HepG2 (cell line): ENCODE results near the gene KRT71. TPM values are rescaled to one million over a fixed set of nuclear protein-coding genes. Genes with fewer than 3 reads are reported as not detected.

Experiments used
- ATAC-seq: fragments of 200-7000 bp; cut with Tn5 transposase; 3 replicates; pipeline ENCODE4 v1.9.1; 2020; ENCODE audit warnings: mild to moderate bottlenecking, moderate library complexity
- BruUV-seq: library from RNA; stranded (reverse); fragments of 400-500 nt; replicated peaks from 2 replicates; lab custom pipeline; 2021; lab: Mats Ljungman, UMichigan
- CTCF ChIA-PET: fragments of 300-600 bp; formaldehyde crosslinking; extraction: SDS; loops from one replicate; lab custom pipeline; 2021; ENCODE audit warnings: low total read pairs, inconsistent platforms, low intra/inter-chr PET ratio; lab: Yijun Ruan, JAX
- POLR2A ChIA-PET: fragments of 350-600 bp; sonication (Branson Sonifier 250); formaldehyde crosslinking; loops from one replicate; lab custom pipeline; 2020; ENCODE audit warnings: antibody characterized with exemption, inconsistent platforms; lab: Yijun Ruan, JAX
- DNase-seq: peaks from one replicate; pipeline ENCODE4 v3.0.0-alpha.2; 2015; ENCODE audit warnings: low spot score
- FAIRE-seq: peaks from 3 replicates; lab custom pipeline; 2011; peaks lifted over from hg19 to GRCh38; lab: Jason Lieb, UNC
- H2AFZ ChIP-seq: one replicate; pipeline ENCODE4 v1.6.1; 2011; ENCODE audit warnings: low read length, inconsistent platforms
- H3K27ac ChIP-seq: fragments of 300-600 bp; 3 replicates; pipeline ENCODE4 v1.8.0; 2011; ENCODE audit warnings: mixed run types, mild to moderate bottlenecking, mixed read lengths, low read length, inconsistent platforms; ENCODE audit not compliant: insufficient read depth; ENCODE audit errors: extremely low read length
- H3K27me3 ChIP-seq, 2 experiments: fragments of 200-600 bp in 1 of 2; 2 replicates in 1 of 2; 3 replicates in 1 of 2; pipeline versions ENCODE4 v1.6.0 to v1.8.0; 2011; ENCODE audit warnings: low read length in 2 of 2, mild to moderate bottlenecking in 2 of 2, moderate library complexity in 2 of 2, inconsistent platforms in 1 of 2; ENCODE audit not compliant: insufficient read depth in 2 of 2, control insufficient read depth in 1 of 2
- H3K36me3 ChIP-seq, 2 experiments: fragments of 200-600 bp in 1 of 2; replicated peaks in 1 of 2; 2 replicates in 1 of 2; 3 replicates in 1 of 2; pipeline versions ENCODE4 v1.5.1 to v1.8.0; 2011; ENCODE audit warnings: low read length in 2 of 2, inconsistent platforms in 1 of 2; ENCODE audit not compliant: insufficient read depth in 2 of 2, control insufficient read depth in 1 of 2
- H3K4me1 ChIP-seq: 2 replicates; pipeline ENCODE4 v1.5.1; 2012; ENCODE audit warnings: low read length, inconsistent platforms; ENCODE audit not compliant: insufficient read depth
- H3K4me2 ChIP-seq: 2 replicates; pipeline ENCODE4 v1.6.0; 2011; ENCODE audit warnings: low read depth, low read length, inconsistent platforms
- H3K4me3 ChIP-seq, 3 experiments: fragments of 200-600 bp in 1 of 3; sonication (generic), shearing (Covaris generic) in 1 of 3; replicated peaks in 1 of 3; 2 replicates each; pipeline ENCODE4 v1.5.1; 2011 to 2016; ENCODE audit warnings: low read length in 3 of 3, inconsistent platforms in 2 of 3, low read depth in 2 of 3, mild to moderate bottlenecking in 2 of 3, control low read depth in 1 of 3, mixed read lengths in 1 of 3; ENCODE audit not compliant: insufficient read depth in 1 of 3
- H3K79me2 ChIP-seq: one replicate; pipeline ENCODE4 v1.6.1; 2011; ENCODE audit warnings: low read length, inconsistent platforms; ENCODE audit not compliant: insufficient read depth
- H3K9ac ChIP-seq: 2 replicates; pipeline ENCODE4 v1.6.0; 2011; ENCODE audit warnings: mild to moderate bottlenecking, low read depth, low read length, inconsistent platforms; ENCODE audit not compliant: insufficient read depth
- H3K9me3 ChIP-seq: 2 replicates; pipeline ENCODE4 v1.5.1; 2012; ENCODE audit warnings: mild to moderate bottlenecking, low read length
- H4K20me1 ChIP-seq: 2 replicates; pipeline ENCODE4 v1.6.0; 2011; ENCODE audit warnings: inconsistent platforms, mild to moderate bottlenecking, low read length, moderate library complexity; ENCODE audit not compliant: insufficient read depth
- ARNT2 ChIP-seq: sonication (generic); formaldehyde crosslinking; IDR thresholded peaks from 2 replicates; pipeline ENCODE4 v1.8.0; 2022; ENCODE audit warnings: mild to moderate bottlenecking, low read depth, missing genetic modification reagents, moderate library complexity
- ATF7 ChIP-seq, 2 experiments: fragments of 450-650 bp in 1 of 2; sonication (generic) in 1 of 2; formaldehyde crosslinking in 1 of 2; IDR thresholded peaks; 2 replicates each; pipeline versions ENCODE4 v1.4.0 to v1.6.1; 2016 to 2020; ENCODE audit warnings: antibody characterized with exemption in 1 of 2, mild to moderate bottlenecking in 1 of 2, missing genetic modification reagents in 1 of 2
- BORCS8-MEF2B ChIP-seq: sonication (generic); formaldehyde crosslinking; IDR thresholded peaks from 2 replicates; pipeline ENCODE4 v1.8.0; 2022; ENCODE audit warnings: mild to moderate bottlenecking, missing genetic modification reagents
- ISL2 ChIP-seq: sonication (generic); formaldehyde crosslinking; IDR thresholded peaks from 2 replicates; pipeline ENCODE4 v1.5.0; 2020; ENCODE audit warnings: missing genetic modification reagents
- MEIS2 ChIP-seq: sonication (generic); formaldehyde crosslinking; IDR thresholded peaks from 2 replicates; pipeline ENCODE4 v1.9.0; 2021; ENCODE audit warnings: mild to moderate bottlenecking, missing genetic modification reagents
- PCBP1 ChIP-seq: fragments of 200-400 bp; formaldehyde crosslinking; IDR thresholded peaks from 2 replicates; pipeline ENCODE4 v1.6.1; 2017; ENCODE audit warnings: mild to moderate bottlenecking, low read depth, low read length, borderline replicate concordance
- SNAPC4 ChIP-seq: sonication (generic); formaldehyde crosslinking; IDR thresholded peaks from 2 replicates; pipeline ENCODE4 v1.4.0; 2020; ENCODE audit warnings: mild to moderate bottlenecking, missing genetic modification reagents
- UBTF ChIP-seq: sonication (generic); formaldehyde crosslinking; IDR thresholded peaks from 2 replicates; pipeline ENCODE4 v1.4.0; 2020; ENCODE audit warnings: mild to moderate bottlenecking, missing genetic modification reagents
- ZNF207 ChIP-seq: fragments of 450-650 bp; IDR thresholded peaks from 2 replicates; pipeline ENCODE4 v1.6.1; 2016; ENCODE audit warnings: antibody characterized with exemption, borderline replicate concordance
- WGBS: methylation state at CpG from one replicate; pipeline ENCODE4 v1.1.6; 2017; ENCODE audit warnings: low lambda C conversion rate; 5-methylcytosine and 5-hydroxymethylcytosine counted together
- in situ Hi-C: cut with HindIII; loops from 2 replicates; pipeline ENCODE4 v1.10.0; 2017; ENCODE audit warnings: low pct_unique_long_range_greater_than_20kb; ENCODE audit not compliant: extremely low pct_ligation_motif_present
- intact Hi-C: fragments of 100-400 bp; cut with micrococcal nuclease; formaldehyde crosslinking; loops from one replicate; pipeline ENCODE4 v1.10.0; 2022; ENCODE audit not compliant: unreplicated experiment
- polyA plus RNA-seq, 8 experiments: library from polyadenylated mRNA; depleted of rRNA in 3 of 8; stranded (reverse) in 7 of 8; unstranded in 1 of 8; fragments of >200 nt; fragmentation: Illumina TruSeq in 4 of 8; extraction: Trizol in 4 of 8; gene quantifications; 2 replicates each; pipeline versions ENCODE4 v1.2.1 to v1.2.3, GENCODE V29; 2011 to 2016; ENCODE audit warnings: low read depth in 4 of 8, missing spikeins in 1 of 8, mixed read lengths in 1 of 8; ENCODE audit not compliant: insufficient read depth in 1 of 8
- total RNA-seq, 5 experiments: library from RNA; depleted of rRNA; stranded (reverse); fragments of >200 nt; fragmentation: Illumina TruSeq; extraction: Trizol; gene quantifications; 2 replicates each; pipeline ENCODE4 v1.2.3, GENCODE V29; 2016; ENCODE audit warnings: low read depth in 1 of 5

Gene KRT71
- total and polyA plus RNA-seq, 2 of the 13 experiments (the other 11 are each of a cell fraction or from before 2014, with no cell fraction given): not detected

- Histone ChIP-seq H3K4me3 (no peak overlapping the region), H3K27me3 (peaks cover 6 to 70% of the 10 kb centered on the region in 2 experiments; a peak in 4 of 5 replicates), H3K36me3 (no peaks in the 10 kb centered on the region), H3K27ac (no peak overlapping the region), H3K9me3 (no peaks in the 10 kb centered on the region), H3K9ac (no peak overlapping the region)
- BruUV-seq: no TSS peak
- CTCF ChIA-PET: no interaction called here
- ATAC-seq (no peak), FAIRE-seq (no peak), DNase-seq (no peak)
- in situ Hi-C loops: no loop called here
- POLR2A ChIA-PET: no interaction called here
- TF ChIP-seq BORCS8-MEF2B (CRISPR knock-in tag) (no peak), ARNT2 (CRISPR knock-in tag) (no peak), MEIS2 (CRISPR knock-in tag) (no peak)
- TF ChIP-seq, all 625 proteins: peak for 0
- H2AFZ ChIP-seq: no peak overlapping the region
- H3K4me1 ChIP-seq: no peaks in the 10 kb centered on the region
- H4K20me1 ChIP-seq: no peaks in the 10 kb centered on the region
- intact Hi-C loops: no loop called here
- 8% methylated on average over 4 of the region's 9 CpGs for WGBS
- no peak overlapping the region for H3K4me2 ChIP-seq
- H3K79me2 ChIP-seq: no peaks in the 10 kb centered on the region
Measured at GRCh38 chr12:52575256-52575655, 22.3 kb upstream of the KRT71 start.

GRCh38 chr12:52573743-52574142 is 20.8 kb upstream of the KRT71 start, which contains the start of gene KRT74:
Gene KRT74 (minus strand): TSS chr12:52573843. CDS start chr12:52573777, 66 bp downstream.
- intact Hi-C loops: no loop called here
- no peak for FAIRE-seq
- POLR2A ChIA-PET: no interaction called here
- TF ChIP-seq ATF7 (IDR thresholded peaks at IDR 0.05): no peak
- no peak for TF ChIP-seq ATF7 (CRISPR knock-in tag; IDR thresholded peaks at IDR 0.05)
- no peak for TF ChIP-seq UBTF (CRISPR knock-in tag)
- TF ChIP-seq ISL2 (CRISPR knock-in tag): no peak
- TF ChIP-seq ZNF207: no peak
- TF ChIP-seq PCBP1: no peak
- TF ChIP-seq SNAPC4: no peak

More at GRCh38 chr12:52573743-52574142, 20.8 kb upstream of the KRT71 start, which contains the start of gene KRT74:
- WGBS: 33% methylated on average over 3 of the region's 3 CpGs
- Histone ChIP-seq H3K27me3 (peaks cover 9 to 70% of the 10 kb centered on the region in 2 experiments; a peak in 4 of 5 replicates), H2AFZ (no peak within 1 kb of the TSS), H4K20me1 (no peaks in the 10 kb centered on the region), H3K4me1 (no peaks in the 10 kb centered on the region), H3K4me2 (no peak within 1 kb of the TSS), H3K27ac (no peak within 1 kb of the TSS), H3K9me3 (no peaks in the 10 kb centered on the region), H3K4me3 (no peak within 1 kb of the TSS), H3K9ac (no peak within 1 kb of the TSS), H3K79me2 (no peaks in the 10 kb centered on the region), H3K36me3 (no peaks in the 10 kb centered on the region)
- ATAC-seq: no peak
- no TSS peak for BruUV-seq
- in situ Hi-C loops: no loop called here
- DNase-seq: no peak
- CTCF ChIA-PET: no interaction called here
